GM19035 (cell line): ENCODE measurements around the gene NTNG2.

Experiments
- ATAC-seq: cut with Tn5 transposase; IDR thresholded peaks from one replicate; pipeline ENCODE4 v1.9.1; 2021; ENCODE audit not compliant: unreplicated experiment

Gene NTNG2

DNA sequence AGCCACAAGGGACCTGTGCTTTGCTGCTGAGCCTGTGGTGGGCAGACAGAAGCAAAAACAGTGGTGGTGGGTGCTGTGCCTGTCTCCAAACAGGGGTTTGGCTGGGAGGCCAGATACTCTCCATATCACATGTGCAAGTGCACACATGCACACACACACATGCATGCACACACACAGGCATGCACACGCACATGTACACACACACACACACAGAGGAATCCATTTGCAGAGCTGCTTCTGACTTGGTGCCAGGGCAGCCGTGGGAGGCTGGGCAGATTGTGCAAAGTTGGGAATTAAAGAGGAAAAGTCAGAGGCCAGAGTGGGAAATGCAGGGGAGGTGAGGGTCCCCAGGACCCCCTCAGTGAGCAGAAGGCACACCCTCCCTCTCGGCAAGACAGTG is 71.3 kb downstream of the NTNG2 start:
- no peak for ATAC-seq

DNA sequence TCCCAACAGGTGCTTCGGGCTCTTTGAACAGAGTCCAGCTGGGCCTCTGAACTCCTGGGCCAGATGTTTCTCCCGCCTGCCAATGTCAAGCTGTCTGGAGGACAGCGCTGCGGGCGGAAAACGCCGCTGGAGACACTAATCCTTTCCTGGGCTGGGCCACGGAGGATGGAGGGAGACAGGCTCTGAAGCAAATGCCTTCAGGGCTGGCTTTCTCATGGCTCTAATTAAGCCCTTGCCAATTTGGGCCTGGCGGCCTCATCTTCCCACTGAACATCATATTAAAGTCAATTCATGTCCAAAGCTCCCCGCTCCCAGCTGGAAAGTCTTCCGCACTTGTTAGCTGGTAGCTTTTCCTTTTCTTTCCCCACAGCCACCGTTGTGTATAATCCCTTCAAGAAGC is 72.7 kb downstream of the NTNG2 start:
- ATAC-seq, result no peak

DNA sequence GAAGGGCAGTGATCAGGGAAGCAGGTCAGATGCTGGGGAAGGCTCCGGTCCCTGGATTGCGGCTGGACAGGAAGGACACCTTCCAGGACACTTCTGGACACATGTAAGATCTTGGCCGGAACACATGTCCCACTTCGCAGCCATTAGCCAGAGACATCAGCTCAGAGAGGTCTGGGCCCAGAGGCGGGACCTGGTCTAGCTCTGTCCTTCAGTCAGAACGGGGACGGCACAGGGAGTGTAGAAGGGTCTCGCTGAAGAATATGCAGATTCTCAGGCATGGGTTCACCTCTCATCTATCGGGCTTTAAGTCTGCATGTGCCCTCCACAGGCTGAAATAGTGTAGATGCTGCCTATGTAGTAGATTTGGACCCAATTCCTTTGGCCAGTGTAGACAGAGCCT is 73.3 kb downstream of the NTNG2 start:
- ATAC-seq, result no peak

DNA sequence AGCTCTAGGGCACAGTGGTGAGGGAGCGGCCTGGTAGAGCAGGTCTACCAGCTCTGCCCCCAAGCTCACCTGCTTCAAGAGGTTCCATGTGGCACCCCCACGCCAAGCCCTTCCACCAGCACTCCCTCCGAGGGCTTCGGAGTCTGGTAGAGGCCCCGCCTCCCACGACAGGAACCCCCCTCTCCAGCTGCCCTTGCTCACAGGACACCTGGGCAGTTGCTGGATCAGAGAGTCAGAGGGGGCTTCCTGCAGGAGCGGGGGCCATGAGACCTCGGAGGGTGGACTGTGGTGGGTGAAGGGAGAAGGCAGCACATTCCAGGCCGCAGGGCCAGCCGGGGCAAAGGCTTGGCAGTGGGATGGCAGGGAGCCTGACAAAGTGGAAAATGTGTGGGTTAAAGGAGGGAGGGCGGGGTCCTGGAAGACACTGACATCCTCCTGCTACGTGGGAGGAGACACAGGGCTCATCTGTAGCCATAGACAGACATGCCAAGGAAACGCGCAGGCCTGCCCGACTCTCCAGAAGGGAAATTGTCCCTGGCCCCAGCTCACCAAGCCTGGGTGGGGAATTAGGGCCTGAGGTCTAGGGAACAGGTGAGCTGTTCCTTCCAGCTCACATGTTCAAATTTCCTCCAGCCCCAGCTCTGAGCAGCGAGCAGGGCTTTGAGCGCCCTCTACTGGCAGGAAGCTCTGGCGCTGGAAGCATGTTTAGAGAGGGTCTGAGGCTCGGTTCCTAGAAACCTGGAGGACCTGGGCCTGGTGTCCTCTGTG is 74.2 kb downstream of the NTNG2 start:
- no peak for ATAC-seq

GRCh38 chr9:132236662-132237311 is 74.9 kb downstream of the NTNG2 start:
- no peak for ATAC-seq

DNA sequence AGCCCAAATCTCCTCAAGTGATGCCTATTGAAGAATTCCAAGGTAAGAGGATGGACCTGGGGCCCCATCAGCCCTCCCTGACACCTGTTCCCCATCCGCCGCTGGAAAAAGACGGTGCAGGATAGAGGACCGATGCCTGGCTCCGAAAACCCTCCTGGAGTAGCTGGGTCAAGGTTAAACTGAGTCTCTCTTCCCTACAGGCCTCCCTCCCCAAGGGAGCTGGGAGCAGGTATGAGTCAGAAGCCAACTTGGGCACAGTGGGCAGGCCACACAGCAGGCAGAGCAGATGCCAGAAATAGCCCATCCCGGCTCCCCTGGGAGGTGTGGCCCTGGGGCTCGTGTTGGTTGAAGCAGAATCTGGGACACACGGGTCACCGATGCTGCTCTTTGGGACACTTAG is 75.6 kb downstream of the NTNG2 start:
- ATAC-seq, result no peak

GRCh38 chr9:132238026-132238972 is 76.4 kb downstream of the NTNG2 start:
- ATAC-seq, result no peak

GRCh38 chr9:132238992-132239391 is 77.1 kb downstream of the NTNG2 start:
- no peak for ATAC-seq

DNA sequence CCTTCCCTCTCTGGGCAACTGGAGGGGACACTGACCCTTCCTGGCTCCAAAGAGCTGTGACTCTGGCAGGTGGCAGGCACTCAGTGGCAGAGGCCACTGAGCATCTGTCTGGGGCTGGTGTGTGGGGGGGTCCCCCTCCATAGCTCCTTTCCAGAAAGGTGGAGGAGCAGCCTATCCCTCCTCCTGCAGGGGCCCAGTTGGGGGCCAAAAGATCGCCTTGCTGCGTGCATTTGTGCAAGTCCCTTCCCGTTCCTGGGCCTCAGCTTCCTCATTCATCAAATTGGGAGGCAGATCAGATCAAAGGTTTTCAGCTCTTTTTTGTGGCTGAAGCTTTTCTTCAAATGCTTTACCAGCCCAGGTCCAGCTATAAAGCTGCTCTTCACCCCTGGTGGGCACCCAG is 77.7 kb downstream of the NTNG2 start:
- ATAC-seq, result no peak

GRCh38 chr9:132239999-132240840 is 78.4 kb downstream of the NTNG2 start:
- no peak for ATAC-seq

DNA sequence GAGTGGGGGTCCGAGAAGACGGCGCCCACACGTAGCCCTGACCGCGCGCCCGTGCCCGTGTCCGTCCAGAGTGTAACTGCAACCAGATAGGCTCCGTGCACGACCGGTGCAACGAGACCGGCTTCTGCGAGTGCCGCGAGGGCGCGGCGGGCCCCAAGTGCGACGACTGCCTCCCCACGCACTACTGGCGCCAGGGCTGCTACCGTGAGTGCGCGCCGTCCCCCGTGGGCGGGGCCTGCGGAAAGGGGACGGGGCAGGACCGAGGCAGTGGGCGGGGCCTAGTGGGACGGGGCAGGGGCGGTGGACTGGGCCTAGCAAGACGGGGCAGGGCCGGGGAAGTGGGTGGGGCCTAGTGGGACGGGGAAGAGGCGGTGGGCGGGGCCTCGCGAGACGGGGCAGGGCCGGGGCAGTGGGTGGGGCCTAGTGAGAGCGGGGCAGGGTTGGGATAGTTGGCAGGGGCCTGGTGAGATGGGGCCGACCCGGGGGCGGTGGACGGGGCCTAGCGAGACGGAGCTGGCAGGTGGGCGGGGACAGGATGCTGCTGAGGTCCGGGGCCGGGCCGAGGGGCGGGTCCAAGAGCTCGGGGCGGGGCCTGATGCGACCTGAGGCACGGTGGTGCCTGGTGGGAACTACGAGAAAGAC is 79.1 kb downstream of the NTNG2 start:
- peak; percentile 66 for ATAC-seq

- ATAC-seq, result peak; percentile 15
These were observed 79.6 kb downstream of the NTNG2 start for GRCh38 chr9:132241483-132241839.

DNA sequence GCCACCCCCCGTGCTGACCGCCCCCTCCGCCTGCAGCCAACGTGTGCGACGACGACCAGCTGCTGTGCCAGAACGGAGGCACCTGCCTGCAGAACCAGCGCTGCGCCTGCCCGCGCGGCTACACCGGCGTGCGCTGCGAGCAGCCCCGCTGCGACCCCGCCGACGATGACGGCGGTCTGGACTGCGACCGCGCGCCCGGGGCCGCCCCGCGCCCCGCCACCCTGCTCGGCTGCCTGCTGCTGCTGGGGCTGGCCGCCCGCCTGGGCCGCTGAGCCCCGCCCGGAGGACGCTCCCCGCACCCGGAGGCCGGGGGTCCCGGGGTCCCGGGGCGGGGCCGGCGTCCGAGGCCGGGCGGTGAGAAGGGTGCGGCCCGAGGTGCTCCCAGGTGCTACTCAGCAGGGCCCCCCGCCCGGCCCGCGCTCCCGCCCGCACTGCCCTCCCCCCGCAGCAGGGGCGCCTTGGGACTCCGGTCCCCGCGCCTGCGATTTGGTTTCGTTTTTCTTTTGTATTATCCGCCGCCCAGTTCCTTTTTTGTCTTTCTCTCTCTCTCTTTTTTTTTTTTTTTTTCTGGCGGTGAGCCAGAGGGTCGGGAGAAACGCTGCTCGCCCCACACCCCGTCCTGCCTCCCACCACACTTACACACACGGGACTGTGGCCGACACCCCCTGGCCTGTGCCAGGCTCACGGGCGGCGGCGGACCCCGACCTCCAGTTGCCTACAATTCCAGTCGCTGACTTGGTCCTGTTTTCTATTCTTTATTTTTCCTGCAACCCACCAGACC is 80.2 kb downstream of the NTNG2 start:
- peak; percentile 6 for ATAC-seq

DNA sequence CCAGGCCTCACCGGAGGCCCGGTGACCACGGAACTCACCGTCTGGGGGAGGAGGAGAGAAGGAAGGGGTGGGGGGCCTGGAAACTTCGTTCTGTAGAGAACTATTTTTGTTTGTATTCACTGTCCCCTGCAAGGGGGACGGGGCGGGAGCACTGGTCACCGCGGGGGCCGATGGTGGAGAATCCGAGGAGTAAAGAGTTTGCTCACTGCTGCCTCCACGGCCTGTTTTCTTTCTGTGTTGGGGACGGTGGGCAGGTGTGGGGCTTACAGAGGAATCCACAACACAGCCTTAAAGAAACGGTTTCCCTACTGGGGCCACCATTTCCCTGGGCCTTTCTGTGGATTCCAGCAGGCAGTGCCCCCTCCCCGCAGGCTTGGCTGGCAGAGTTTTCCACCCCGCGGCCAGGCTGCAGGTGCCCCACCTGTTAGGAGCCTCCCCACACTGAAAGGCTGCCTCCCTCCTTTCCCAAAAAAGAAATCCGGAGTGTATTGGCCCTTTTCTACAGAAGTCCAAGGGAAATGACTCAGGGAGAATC is 80.8 kb downstream of the NTNG2 start:
- ATAC-seq, result no peak

GRCh38 chr9:132243156-132244074 is 81.6 kb downstream of the NTNG2 start:
- no peak for ATAC-seq

DNA sequence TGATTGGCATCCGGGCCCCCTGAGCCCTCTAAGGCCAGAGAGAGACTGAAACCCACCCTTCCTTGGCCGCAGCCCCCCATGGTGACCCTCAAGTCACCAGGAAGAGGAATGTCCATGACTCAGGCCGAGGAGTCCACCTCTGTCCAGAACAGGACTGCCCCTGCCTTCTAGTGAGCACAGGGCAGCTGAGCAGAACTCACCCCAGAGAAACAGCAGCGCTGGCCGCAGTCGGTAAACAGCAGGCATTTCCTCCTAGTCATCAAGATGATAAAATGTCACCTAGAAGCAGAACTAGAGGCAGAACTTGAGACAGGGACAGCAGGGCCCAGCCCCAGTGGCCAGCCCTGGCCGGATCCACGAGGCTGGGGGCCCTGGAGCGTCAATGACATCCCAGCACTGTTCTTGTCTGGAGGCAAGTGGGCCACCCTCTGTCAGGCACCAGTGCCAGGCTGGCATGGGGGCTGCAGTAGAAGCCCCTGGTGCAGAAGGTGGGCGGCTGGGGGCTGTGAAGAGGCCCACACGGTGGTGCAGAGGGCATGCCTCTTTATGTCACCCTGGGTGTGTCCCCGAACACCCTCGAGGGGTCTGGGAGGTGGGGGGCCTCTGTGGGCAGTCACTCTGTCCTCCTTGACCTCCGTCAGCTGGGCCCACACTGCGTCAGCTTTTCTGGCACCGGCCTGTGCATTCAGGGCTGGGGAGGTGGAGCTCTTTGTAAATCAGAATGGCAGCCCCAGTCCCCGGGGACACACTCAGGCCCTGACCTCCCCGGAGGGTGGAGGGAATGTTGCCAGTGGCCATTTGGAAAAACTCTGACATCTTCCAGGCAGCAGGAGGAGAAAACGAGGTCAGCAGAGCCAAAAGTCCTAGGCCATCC is 83.0 kb downstream of the NTNG2 start:
- no peak for ATAC-seq

GRCh38 chr9:132245465-132245864 is 83.6 kb downstream of the NTNG2 start:
- no peak for ATAC-seq
